ENCODE results near the gene MPND.

The MPND gene

GRCh38 chr19:4366666-4367335 is 23.4 kb downstream of the MPND start:
- no peak for DNase-seq (ENCODE audit: low spot score)

GRCh38 chr19:4367336-4367723 is 24.0 kb downstream of the MPND start:
- DNase-seq (ENCODE audit: low spot score), result no peak

GRCh38 chr19:4367781-4368127 is 24.4 kb downstream of the MPND start:
- DNase-seq (ENCODE audit: low spot score), result no peak

GRCh38 chr19:4368128-4368820 is 24.9 kb downstream of the MPND start:
- DNase-seq (ENCODE audit: low spot score), result no peak

- peak; percentile 54 for DNase-seq (ENCODE audit: low spot score)
Measured at GRCh38 chr19:4369109-4369887, 25.9 kb downstream of the MPND start.

- DNase-seq (ENCODE audit: low spot score), result peak; percentile 84
Measured at GRCh38 chr19:4369888-4370260, 26.5 kb downstream of the MPND start.

GRCh38 chr19:4370418-4371041 is 27.2 kb downstream of the MPND start:
- no peak for DNase-seq (ENCODE audit: low spot score)

- DNase-seq (ENCODE audit: low spot score), result no peak
Measured at GRCh38 chr19:4371247-4372164, 28.1 kb downstream of the MPND start.

- DNase-seq (ENCODE audit: low spot score), result peak; percentile 68
Measured at GRCh38 chr19:4372165-4373012, 29.0 kb downstream of the MPND start.

GRCh38 chr19:4373013-4373367 is 29.6 kb downstream of the MPND start:
- DNase-seq (ENCODE audit: low spot score), result no peak

GRCh38 chr19:4373601-4374497 is 30.5 kb downstream of the MPND start:
- peak; percentile 40 for DNase-seq (ENCODE audit: low spot score)

- peak; percentile 95 for DNase-seq (ENCODE audit: low spot score)
Measured at GRCh38 chr19:4374498-4375163, 31.3 kb downstream of the MPND start.

- peak; percentile 96 for DNase-seq (ENCODE audit: low spot score)
Measured at GRCh38 chr19:4375164-4376027, 32.0 kb downstream of the MPND start.

- DNase-seq (ENCODE audit: low spot score), result no peak
Measured at GRCh38 chr19:4376028-4376670, 32.8 kb downstream of the MPND start.

GRCh38 chr19:4376671-4376990 is 33.3 kb downstream of the MPND start:
- DNase-seq (ENCODE audit: low spot score), result peak; percentile 23

- peak; percentile 41 for DNase-seq (ENCODE audit: low spot score)
Measured at GRCh38 chr19:4376991-4377781, 33.8 kb downstream of the MPND start.

GRCh38 chr19:4378886-4379285 is 35.5 kb downstream of the MPND start:
- DNase-seq (ENCODE audit: low spot score), result no peak
